HepG2 (cell line): ENCODE results near the gene CST3. TPM values are rescaled to one million over a fixed set of nuclear protein-coding genes. Genes with fewer than 3 reads are reported as not detected.

Source experiments
- ATF7 ChIP-seq, 2 experiments: fragments of 450-650 bp in 1 of 2; sonication (generic) in 1 of 2; formaldehyde crosslinking in 1 of 2; IDR thresholded peaks; 2 replicates each; pipeline versions ENCODE4 v1.4.0 to v1.6.1; 2016 to 2020; ENCODE audit warnings: antibody characterized with exemption in 1 of 2, mild to moderate bottlenecking in 1 of 2, missing genetic modification reagents in 1 of 2
- CHD4 ChIP-seq: fragments of 200-600 bp; sonication (generic); IDR thresholded peaks from 2 replicates; pipeline ENCODE4 v1.7.0; 2017; ENCODE audit warnings: mild to moderate bottlenecking, low read length, borderline replicate concordance
- EEA1 ChIP-seq: sonication (generic); formaldehyde crosslinking; IDR thresholded peaks from 2 replicates; pipeline ENCODE4 v1.5.1; 2020; ENCODE audit warnings: mild to moderate bottlenecking, missing genetic modification reagents, borderline replicate concordance
- IKZF5 ChIP-seq: IDR thresholded peaks from 2 replicates; pipeline ENCODE4 v1.6.1; 2018; ENCODE audit warnings: missing genetic modification reagents, mild to moderate bottlenecking, missing compliant biosample characterization
- JDP2 ChIP-seq: sonication (generic); formaldehyde crosslinking; IDR thresholded peaks from 2 replicates; pipeline ENCODE4 v1.8.1; 2022; ENCODE audit warnings: missing genetic modification reagents, borderline replicate concordance
- MIXL1 ChIP-seq: IDR thresholded peaks from 2 replicates; pipeline ENCODE4 v1.6.1; 2016
- MLXIP ChIP-seq: sonication (generic); formaldehyde crosslinking; IDR thresholded peaks from 2 replicates; pipeline ENCODE4 v1.9.0; 2021; ENCODE audit warnings: missing genetic modification reagents, borderline replicate concordance
- NCOR1 ChIP-seq: fragments of 200-600 bp; sonication (generic); IDR thresholded peaks from 2 replicates; pipeline ENCODE4 v1.7.0; 2017; ENCODE audit warnings: antibody characterized with exemption, low read length, borderline replicate concordance
- RARG ChIP-seq: sonication (generic); formaldehyde crosslinking; IDR thresholded peaks from 2 replicates; pipeline ENCODE4 v1.4.0; 2020; ENCODE audit warnings: low read depth, mild to moderate bottlenecking, missing genetic modification reagents
- SOX13 ChIP-seq, 3 experiments: fragments of 450-650 bp in 1 of 3; sonication (generic) in 1 of 3; formaldehyde crosslinking in 1 of 3; IDR thresholded peaks in 2 of 3; conservative IDR thresholded peaks in 1 of 3; 2 replicates each; pipeline versions ENCODE4 v1.5.0 to v1.6.1; 2016 to 2020; ENCODE audit warnings: antibody characterized with exemption in 1 of 3, mild to moderate bottlenecking in 1 of 3, missing compliant biosample characterization in 1 of 3, missing genetic modification reagents in 1 of 3, moderate library complexity in 1 of 3
- ZNF431 ChIP-seq: sonication (generic); formaldehyde crosslinking; IDR thresholded peaks from 2 replicates; pipeline ENCODE4 v1.9.0; 2022; ENCODE audit warnings: missing genetic modification reagents, low read depth, mild to moderate bottlenecking, borderline replicate concordance
- ZNF737 ChIP-seq: sonication (generic); formaldehyde crosslinking; IDR thresholded peaks from 2 replicates; pipeline ENCODE4 v1.5.0; 2020; ENCODE audit warnings: missing genetic modification reagents, mild to moderate bottlenecking, borderline replicate concordance
- ZNF878 ChIP-seq: sonication (generic); formaldehyde crosslinking; IDR thresholded peaks from 2 replicates; pipeline ENCODE4 v1.8.1; 2023; ENCODE audit warnings: mild to moderate bottlenecking, missing genetic modification reagents, moderate library complexity
- polyA plus RNA-seq, 8 experiments: library from polyadenylated mRNA; depleted of rRNA in 3 of 8; stranded (reverse) in 7 of 8; unstranded in 1 of 8; fragments of >200 nt; fragmentation: Illumina TruSeq in 4 of 8; extraction: Trizol in 4 of 8; gene quantifications; 2 replicates each; pipeline versions ENCODE4 v1.2.1 to v1.2.3, GENCODE V29; 2011 to 2016; ENCODE audit warnings: low read depth in 4 of 8, missing spikeins in 1 of 8, mixed read lengths in 1 of 8; ENCODE audit not compliant: insufficient read depth in 1 of 8
- total RNA-seq, 5 experiments: library from RNA; depleted of rRNA; stranded (reverse); fragments of >200 nt; fragmentation: Illumina TruSeq; extraction: Trizol; gene quantifications; 2 replicates each; pipeline ENCODE4 v1.2.3, GENCODE V29; 2016; ENCODE audit warnings: low read depth in 1 of 5
- TF ChIP-seq, protein P1 (sequence below): sonication (generic); formaldehyde crosslinking; IDR thresholded peaks from 2 replicates; pipeline ENCODE4 v1.5.0; 2020; ENCODE audit warnings: missing genetic modification reagents
- TF ChIP-seq, protein P2 (sequence below): sonication (generic); formaldehyde crosslinking; IDR thresholded peaks from 2 replicates; pipeline ENCODE4 v1.5.1; 2020; ENCODE audit warnings: missing genetic modification reagents, mild to moderate bottlenecking, borderline replicate concordance
- TF ChIP-seq, protein P3 (sequence below): sonication (generic); formaldehyde crosslinking; IDR thresholded peaks from 2 replicates; pipeline ENCODE4 v1.4.0; 2020; ENCODE audit warnings: mild to moderate bottlenecking, missing genetic modification reagents

CST3 gene
- total and polyA plus RNA-seq, 2 of the 13 experiments (the other 11 are each of a cell fraction or from before 2014, with no cell fraction given), result 690 to 1,005 TPM

- TF ChIP-seq ATF7 (IDR thresholded peaks at IDR 0.05), result no peak
- TF ChIP-seq ATF7 (CRISPR knock-in tag; IDR thresholded peaks at IDR 0.05), result peak; percentile 20; the same call in 1 of the 2 replicates
- peak; percentile 61; the same call in 1 of the 2 replicates for TF ChIP-seq CHD4
- TF ChIP-seq SOX13 (IDR thresholded peaks at IDR 0.05), result peak; percentile 48; the same call in 1 of the 2 replicates
- TF ChIP-seq SOX13 (CRISPR knock-in tag; conservative IDR thresholded peaks at IDR 0.05 in 1 of 2, IDR thresholded peaks at IDR 0.05 in 1 of 2), result peak in 1 of 2 experiments; percentile 65; a peak in 2 of 4 replicates
- 0 out of 2 replicates have a peak, but pooled peaks have one; percentile 32 for TF ChIP-seq NCOR1
- 0 out of 2 replicates have a peak, but pooled peaks have one; percentile 32 for TF ChIP-seq MLXIP (CRISPR knock-in tag)
- TF ChIP-seq, protein P1, sequence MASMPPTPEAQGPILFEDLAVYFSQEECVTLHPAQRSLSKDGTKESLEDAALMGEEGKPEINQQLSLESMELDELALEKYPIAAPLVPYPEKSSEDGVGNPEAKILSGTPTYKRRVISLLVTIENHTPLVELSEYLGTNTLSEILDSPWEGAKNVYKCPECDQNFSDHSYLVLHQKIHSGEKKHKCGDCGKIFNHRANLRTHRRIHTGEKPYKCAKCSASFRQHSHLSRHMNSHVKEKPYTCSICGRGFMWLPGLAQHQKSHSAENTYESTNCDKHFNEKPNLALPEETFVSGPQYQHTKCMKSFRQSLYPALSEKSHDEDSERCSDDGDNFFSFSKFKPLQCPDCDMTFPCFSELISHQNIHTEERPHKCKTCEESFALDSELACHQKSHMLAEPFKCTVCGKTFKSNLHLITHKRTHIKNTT, result no peak
- TF ChIP-seq IKZF5, result peak; percentile 55; the same call in 1 of the 2 replicates
- TF ChIP-seq, protein P2, sequence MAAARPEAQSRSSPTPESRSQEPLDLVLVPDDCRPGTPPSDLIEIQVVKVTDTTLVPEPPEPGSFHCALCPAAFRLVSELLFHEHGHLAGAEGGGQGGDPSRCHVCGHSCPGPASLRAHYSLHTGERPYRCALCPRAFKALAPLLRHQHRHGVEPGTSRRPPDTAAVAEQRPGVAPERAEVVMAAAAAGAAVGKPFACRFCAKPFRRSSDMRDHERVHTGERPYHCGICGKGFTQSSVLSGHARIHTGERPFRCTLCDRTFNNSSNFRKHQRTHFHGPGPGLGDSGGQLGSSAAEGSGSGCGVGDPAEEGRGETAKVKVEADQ (CRISPR knock-in tag), result peak; percentile 64; the same call in 1 of the 2 replicates
- TF ChIP-seq JDP2 (CRISPR knock-in tag), result no peak
- TF ChIP-seq ZNF737 (CRISPR knock-in tag), result peak; percentile 34; the same call in 1 of the 2 replicates
- TF ChIP-seq EEA1, result peak; percentile 77; the same call in 1 of the 2 replicates
- TF ChIP-seq, protein P3, sequence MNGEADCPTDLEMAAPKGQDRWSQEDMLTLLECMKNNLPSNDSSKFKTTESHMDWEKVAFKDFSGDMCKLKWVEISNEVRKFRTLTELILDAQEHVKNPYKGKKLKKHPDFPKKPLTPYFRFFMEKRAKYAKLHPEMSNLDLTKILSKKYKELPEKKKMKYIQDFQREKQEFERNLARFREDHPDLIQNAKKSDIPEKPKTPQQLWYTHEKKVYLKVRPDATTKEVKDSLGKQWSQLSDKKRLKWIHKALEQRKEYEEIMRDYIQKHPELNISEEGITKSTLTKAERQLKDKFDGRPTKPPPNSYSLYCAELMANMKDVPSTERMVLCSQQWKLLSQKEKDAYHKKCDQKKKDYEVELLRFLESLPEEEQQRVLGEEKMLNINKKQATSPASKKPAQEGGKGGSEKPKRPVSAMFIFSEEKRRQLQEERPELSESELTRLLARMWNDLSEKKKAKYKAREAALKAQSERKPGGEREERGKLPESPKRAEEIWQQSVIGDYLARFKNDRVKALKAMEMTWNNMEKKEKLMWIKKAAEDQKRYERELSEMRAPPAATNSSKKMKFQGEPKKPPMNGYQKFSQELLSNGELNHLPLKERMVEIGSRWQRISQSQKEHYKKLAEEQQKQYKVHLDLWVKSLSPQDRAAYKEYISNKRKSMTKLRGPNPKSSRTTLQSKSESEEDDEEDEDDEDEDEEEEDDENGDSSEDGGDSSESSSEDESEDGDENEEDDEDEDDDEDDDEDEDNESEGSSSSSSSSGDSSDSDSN, result peak; percentile 50
- no peak; the same call in 1 of the 2 replicates for TF ChIP-seq ZNF878 (CRISPR knock-in tag)
- TF ChIP-seq MIXL1 (CRISPR knock-in tag), result no peak
- peak; percentile 49; the same call in 1 of the 2 replicates for TF ChIP-seq ZNF431
- no peak for TF ChIP-seq RARG (CRISPR knock-in tag)
Observed at GRCh38 chr20:23640018-23640601, 2.4 kb upstream of the CST3 start (continued).
